T-helper 2 cell (primary cell): ENCODE results near the gene ECT2L.

Experiments used
- DNase-seq, 5 experiments: peaks; one replicate each; pipeline versions ENCODE4 v3.0.0 to v3.0.0-alpha.2; 2012 to 2022

ECT2L gene

GRCh38 chr6:138943089-138943625, 147.3 kb downstream of the ECT2L start:
- DNase-seq, result no peak

- DNase-seq, result peak in 2 of 5 experiments; percentile 41 to 65
Measured at GRCh38 chr6:138944412-138944811, 148.5 kb downstream of the ECT2L start.

GRCh38 chr6:138945354-138945753, 149.5 kb downstream of the ECT2L start:
- DNase-seq, result peak in 1 of 5 experiments; percentile 10

GRCh38 chr6:138948004-138948403, 152.1 kb downstream of the ECT2L start:
- DNase-seq, result no peak

GRCh38 chr6:138948546-138949179, 152.8 kb downstream of the ECT2L start:
- no peak for DNase-seq

- no peak for DNase-seq
Measured at GRCh38 chr6:138953451-138953850, 157.6 kb downstream of the ECT2L start.
